ENCODE results near the gene C20orf204. TPM values are rescaled to one million over a fixed set of nuclear protein-coding genes. Genes with fewer than 3 reads are reported as not detected.

C20orf204 gene
- polyA plus RNA-seq, 1 donor = 1.0 TPM

GRCh38 chr20:64072498-64073063, 36.6 kb downstream of the C20orf204 start:
- no peak for DNase-seq

- DNase-seq = no peak
These were observed 37.6 kb downstream of the C20orf204 start for GRCh38 chr20:64073476-64074183.

- DNase-seq = no peak
These were observed 38.3 kb downstream of the C20orf204 start for GRCh38 chr20:64074184-64074789.

- no peak for DNase-seq
These were observed 39.0 kb downstream of the C20orf204 start for GRCh38 chr20:64074963-64075362.

- no peak for DNase-seq
These were observed 39.6 kb downstream of the C20orf204 start for GRCh38 chr20:64075556-64075955.

- DNase-seq = no peak
These were observed 40.3 kb downstream of the C20orf204 start for GRCh38 chr20:64076061-64076997.

GRCh38 chr20:64077094-64077493, 41.1 kb downstream of the C20orf204 start:
- no peak for DNase-seq

GRCh38 chr20:64077541-64077875, 41.5 kb downstream of the C20orf204 start:
- DNase-seq = no peak

GRCh38 chr20:64077876-64078551, 42.0 kb downstream of the C20orf204 start:
- DNase-seq = no peak

- no peak for DNase-seq
These were observed 42.9 kb downstream of the C20orf204 start for GRCh38 chr20:64078934-64079272.

GRCh38 chr20:64079273-64080012, 43.5 kb downstream of the C20orf204 start, which contains the start of gene RGS19:
Gene RGS19 (minus strand): TSS chr20:64079518. CDS start chr20:64076886, 2,632 bp downstream.
- peak; percentile 86 for DNase-seq

GRCh38 chr20:64080013-64080812, 44.2 kb downstream of the C20orf204 start, which contains the start of gene OPRL1:
Gene OPRL1 (plus strand): TSS chr20:64080082. CDS start chr20:64092721, 12,639 bp downstream.
- no peak for DNase-seq

- no peak for DNase-seq
These were observed 45.0 kb downstream of the C20orf204 start for GRCh38 chr20:64080813-64081623.

- DNase-seq = no peak
These were observed 45.6 kb downstream of the C20orf204 start for GRCh38 chr20:64081624-64081964.

- no peak for DNase-seq
These were observed 46.2 kb downstream of the C20orf204 start for GRCh38 chr20:64082126-64082731.

- no peak for DNase-seq
These were observed 46.9 kb downstream of the C20orf204 start for GRCh38 chr20:64082820-64083377.

- peak; percentile 81 for DNase-seq
These were observed 47.4 kb downstream of the C20orf204 start for GRCh38 chr20:64083378-64083803.

GRCh38 chr20:64083804-64084684, 48.1 kb downstream of the C20orf204 start, which contains the start of gene LKAAEAR1:
Gene LKAAEAR1 (minus strand): TSS chr20:64084398. CDS start chr20:64084219, 179 bp downstream.
- no peak for DNase-seq

Measured in hindlimb muscle (tissue), 1 donor.